C4-2B (cell line): ENCODE data around the gene KPRP.

Source experiments
- ZFX ChIP-seq: fragments of 450-650 bp; IDR thresholded peaks from 2 replicates; pipeline ENCODE4 v1.6.1; 2017
- TF ChIP-seq, protein P1 (sequence below): fragments of 450-650 bp; conservative IDR thresholded peaks from 2 replicates; pipeline ENCODE4 v1.5.1; 2017; ENCODE audit warnings: mild to moderate bottlenecking

- TF ChIP-seq, protein P1, sequence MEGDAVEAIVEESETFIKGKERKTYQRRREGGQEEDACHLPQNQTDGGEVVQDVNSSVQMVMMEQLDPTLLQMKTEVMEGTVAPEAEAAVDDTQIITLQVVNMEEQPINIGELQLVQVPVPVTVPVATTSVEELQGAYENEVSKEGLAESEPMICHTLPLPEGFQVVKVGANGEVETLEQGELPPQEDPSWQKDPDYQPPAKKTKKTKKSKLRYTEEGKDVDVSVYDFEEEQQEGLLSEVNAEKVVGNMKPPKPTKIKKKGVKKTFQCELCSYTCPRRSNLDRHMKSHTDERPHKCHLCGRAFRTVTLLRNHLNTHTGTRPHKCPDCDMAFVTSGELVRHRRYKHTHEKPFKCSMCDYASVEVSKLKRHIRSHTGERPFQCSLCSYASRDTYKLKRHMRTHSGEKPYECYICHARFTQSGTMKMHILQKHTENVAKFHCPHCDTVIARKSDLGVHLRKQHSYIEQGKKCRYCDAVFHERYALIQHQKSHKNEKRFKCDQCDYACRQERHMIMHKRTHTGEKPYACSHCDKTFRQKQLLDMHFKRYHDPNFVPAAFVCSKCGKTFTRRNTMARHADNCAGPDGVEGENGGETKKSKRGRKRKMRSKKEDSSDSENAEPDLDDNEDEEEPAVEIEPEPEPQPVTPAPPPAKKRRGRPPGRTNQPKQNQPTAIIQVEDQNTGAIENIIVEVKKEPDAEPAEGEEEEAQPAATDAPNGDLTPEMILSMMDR, result no peak
- TF ChIP-seq ZFX, result no peak
Measured at GRCh38 chr1:152743371-152744145, 14.3 kb upstream of the KPRP start.
